Measurements from ENCODE around the gene CDH26.
A peak's percentile ranks its signal among the peaks of the same experiment; 100 is the strongest.
"Not testable (repeated sequence)": the region's sequence is repeated elsewhere in the genome, so short reads cannot be mapped to it uniquely, and the experiment has no call there.

The CDH26 gene

GRCh38 chr20:60011512-60012507 is 53.6 kb downstream of the CDH26 start:
- no peak for DNase-seq

DNA sequence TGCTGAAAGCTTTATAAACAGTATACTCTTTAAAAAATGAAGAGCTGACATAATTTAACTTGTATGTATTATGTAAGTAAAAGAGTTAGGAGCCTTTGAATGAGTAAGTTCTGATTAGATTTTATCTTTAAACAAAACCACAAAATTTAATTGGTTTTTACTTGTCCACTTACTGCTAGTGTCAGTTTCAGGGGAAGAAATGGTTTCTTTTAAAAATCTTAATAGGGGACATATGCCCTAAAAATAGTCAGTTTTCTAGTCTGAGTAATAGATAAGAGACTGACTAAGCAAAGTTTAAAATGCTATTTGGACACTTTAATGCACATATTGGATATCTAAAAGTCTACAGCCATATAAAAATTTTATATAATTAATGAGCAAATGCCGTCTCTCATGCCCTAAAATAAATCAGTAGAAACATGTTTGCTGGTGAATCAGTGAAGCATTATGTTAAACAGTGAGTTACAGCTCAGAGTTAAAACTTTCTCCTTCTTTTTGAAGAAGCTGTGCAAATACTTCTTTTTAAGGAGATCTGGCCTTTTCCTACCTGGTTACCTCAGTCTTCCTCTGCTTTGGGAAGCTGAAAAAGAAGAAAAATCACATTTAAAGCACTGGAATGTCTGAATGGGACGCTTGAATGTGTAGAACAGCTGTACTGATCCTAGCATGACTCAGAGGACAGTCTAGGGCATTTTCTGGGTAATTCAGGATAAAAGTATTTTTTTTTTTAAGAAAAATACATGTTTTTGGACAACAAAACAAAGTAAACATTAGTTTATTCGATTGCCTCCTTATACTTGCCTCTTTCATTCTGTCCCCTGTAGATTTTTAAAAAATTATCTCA is 55.3 kb downstream of the CDH26 start:
- DNase-seq = no peak

GRCh38 chr20:60016406-60016805 is 58.2 kb downstream of the CDH26 start:
- no peak for DNase-seq

- no peak for DNase-seq
Observed at GRCh38 chr20:60020251-60020650, 62.0 kb downstream of the CDH26 start.

DNA sequence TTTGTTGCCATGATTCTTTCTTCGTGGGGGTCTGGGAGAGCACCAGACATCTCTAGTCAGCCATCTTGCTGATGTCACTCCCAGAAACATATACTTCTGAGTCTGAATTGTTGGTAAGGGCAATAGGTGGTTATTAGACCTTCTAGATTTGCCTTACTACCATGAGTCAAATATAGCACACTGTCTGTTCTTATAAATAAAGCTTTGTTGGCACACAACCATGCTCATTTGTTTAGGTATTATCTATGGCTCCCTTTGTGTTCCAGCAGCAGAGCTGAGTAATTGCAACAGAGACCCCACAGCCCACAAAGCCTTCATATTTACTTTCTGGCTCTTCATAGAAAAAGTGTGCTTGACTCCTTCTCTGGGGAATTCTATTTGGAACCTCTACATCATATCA is 62.9 kb downstream of the CDH26 start:
- no peak for DNase-seq

GRCh38 chr20:60022849-60023248 is 64.6 kb downstream of the CDH26 start:
- DNase-seq = no peak

GRCh38 chr20:60024245-60024644 is 66.0 kb downstream of the CDH26 start:
- DNase-seq = no peak

DNA sequence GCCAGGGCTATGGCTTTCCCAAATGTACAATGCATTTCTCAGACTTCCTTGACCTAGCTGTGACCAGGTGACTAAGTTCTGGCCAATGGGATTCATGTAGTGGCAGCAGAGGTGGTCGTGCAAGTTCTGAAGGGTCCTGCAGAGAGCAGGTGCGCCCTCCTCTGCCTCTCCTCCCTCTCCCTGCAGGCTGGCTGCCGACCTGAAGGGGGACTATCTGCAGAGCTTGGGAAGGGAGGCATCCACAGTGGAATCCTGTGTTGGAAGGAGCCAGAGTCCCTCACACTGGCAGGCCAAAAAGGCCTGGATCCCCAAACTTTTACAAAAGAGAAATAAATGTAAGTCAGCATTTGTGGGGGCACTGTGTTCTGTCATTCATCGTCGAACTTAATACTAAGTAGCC is 66.6 kb downstream of the CDH26 start:
- no peak for DNase-seq

- no peak for DNase-seq
Observed at GRCh38 chr20:60026010-60026409, 67.8 kb downstream of the CDH26 start.

GRCh38 chr20:60030471-60030870 is 72.2 kb downstream of the CDH26 start:
- DNase-seq = no peak

DNA sequence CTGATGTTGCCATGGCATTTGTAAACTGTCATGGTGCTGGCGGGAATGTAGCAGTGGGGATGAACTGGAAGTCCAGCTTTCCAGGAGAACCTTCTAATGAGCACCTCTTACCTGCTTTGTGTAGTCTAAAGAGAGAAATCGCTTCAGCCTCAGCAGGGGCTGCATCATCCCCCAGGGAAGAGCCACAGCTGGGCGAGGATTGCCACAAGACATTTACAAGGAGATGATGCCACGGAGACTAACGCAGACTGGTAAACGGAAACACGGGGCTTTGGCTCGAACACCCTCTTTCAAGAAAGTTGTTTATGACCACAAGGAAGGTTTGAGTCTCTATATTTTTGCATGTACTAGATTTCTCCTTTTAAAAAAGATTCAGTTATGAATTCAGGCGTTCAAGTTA is 72.9 kb downstream of the CDH26 start:
- DNase-seq = no peak

DNA sequence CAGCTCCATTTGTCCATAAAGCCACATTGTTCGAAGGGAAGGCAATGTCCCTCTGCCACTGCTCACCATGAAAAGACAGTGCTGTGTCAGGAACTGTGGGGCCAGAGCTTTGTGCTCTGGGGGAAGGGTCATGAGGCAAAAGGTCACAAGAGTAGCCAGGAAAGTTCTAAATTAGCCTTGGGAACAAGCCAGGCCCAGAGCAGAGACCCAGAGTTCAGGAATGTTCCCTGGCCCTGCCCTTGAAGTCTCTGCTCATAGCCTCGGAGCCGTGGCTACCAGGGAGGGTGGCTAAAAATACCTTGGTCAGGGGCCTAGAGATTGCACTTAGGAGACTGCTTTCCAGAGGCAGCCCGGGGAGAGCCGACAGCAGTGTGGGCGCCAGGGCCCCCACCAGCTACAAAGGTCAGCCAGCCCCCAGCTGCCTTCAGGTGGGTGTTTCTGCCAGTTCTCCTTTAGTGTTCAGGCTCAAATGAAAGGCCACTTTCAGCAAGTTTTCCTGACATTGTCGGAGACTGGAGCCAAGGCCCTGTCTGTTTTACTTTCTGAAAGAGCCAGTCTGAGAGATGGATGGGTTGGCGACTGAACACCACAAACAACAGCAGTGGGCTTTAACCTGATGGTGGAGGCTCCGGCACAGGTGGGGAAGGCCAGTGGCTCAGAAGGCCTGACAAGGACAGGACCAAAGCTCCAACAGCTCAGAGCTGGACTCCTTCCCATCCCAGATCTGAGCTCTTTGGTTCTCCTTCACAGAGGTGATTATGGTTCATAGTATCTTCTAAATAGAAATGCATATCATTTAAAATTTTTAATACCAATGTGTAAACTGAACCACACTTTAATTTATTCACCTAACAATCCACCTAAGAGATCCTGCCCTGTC is 76.2 kb downstream of the CDH26 start:
- DNase-seq = peak in 10 of 56 donors; percentile 8 to 52 (median 20)

GRCh38 chr20:60035486-60035885 is 77.3 kb downstream of the CDH26 start:
- DNase-seq = no peak

DNA sequence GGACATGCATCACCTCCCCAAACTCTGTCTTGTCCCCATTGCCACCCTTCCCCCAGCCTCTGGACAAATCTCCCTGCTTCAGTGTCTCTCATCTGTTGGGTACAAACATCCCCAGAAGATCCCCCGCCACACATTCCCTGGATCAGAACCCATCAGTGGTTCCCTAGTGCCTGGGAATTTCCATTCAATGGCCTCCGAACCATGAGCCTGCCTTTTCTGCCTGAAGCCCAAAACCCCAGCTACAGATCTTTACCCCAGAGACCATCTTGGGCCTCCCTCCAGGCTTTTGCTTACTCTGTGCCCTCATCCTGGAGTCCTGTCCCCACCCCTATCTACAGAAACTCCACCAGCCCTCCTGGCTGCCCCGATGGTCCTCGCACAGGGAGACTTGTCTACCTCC is 78.1 kb downstream of the CDH26 start:
- no peak for DNase-seq

DNA sequence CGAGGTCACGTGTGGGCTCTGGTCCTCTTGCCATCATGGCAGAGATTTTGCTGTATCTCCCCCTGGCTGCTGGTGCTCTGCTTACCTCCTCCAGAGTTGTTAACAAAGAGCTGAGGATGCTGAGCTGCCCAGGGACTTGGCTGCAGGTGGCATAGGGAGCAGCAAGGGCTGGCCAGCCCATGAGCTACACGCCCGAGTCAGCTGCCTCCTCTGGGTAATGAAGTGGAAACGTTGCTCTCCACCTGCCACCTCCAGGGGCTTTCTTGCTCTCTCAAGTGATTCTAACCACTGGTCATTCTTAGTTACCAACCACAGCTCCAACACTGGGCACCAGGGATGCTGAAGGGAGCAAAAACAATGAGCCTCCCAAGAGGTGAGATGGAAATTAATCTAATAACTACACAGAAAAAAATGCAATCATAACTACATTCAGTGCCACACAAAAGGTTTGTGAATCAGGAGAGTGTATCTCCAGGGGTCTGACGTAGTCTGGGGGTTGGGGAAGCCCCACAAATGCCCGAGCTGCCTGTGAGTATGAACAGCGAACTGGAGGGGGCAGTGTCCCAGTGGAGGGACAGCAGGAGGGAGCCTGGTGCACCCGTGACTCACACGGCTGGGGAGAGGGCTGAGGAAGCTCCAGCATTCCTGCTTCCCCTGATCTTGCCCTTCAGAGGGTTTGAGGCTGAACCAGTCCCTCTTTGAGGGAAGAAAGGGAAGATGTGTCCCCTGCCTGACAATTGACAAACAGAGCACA is 78.7 kb downstream of the CDH26 start:
- DNase-seq = no peak

DNA sequence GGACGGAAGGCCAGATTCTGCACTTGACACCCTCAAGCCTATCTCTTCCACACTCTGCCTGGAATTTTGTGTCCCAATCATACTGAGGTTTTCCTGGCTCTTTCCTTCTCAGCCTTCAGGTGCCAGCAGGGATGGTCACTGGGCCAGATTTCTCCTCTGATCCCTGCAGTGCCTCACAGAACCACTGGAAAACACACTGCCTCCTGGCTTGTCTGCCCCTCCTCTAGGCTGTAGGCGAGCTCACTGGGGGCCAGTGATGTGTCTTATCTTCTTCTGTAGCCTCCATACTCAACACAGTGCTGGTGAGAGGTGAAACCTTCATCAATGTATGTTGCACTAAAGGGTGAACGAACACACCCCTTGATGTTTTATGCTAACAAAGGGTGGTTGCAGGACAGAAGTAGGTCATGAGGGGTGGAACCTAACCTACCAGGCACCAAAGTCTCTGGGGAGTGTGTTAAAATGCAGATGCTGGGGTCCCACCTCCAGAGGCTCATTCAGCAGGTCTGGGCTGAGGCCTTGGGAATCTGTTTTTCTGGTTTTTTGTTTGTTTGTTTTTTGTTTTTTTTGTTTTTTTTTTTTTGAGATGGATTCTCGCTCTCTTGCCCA is 80.3 kb downstream of the CDH26 start:
- no peak for DNase-seq

- DNase-seq = no peak
Observed at GRCh38 chr20:60039526-60039925, 81.3 kb downstream of the CDH26 start.

DNA sequence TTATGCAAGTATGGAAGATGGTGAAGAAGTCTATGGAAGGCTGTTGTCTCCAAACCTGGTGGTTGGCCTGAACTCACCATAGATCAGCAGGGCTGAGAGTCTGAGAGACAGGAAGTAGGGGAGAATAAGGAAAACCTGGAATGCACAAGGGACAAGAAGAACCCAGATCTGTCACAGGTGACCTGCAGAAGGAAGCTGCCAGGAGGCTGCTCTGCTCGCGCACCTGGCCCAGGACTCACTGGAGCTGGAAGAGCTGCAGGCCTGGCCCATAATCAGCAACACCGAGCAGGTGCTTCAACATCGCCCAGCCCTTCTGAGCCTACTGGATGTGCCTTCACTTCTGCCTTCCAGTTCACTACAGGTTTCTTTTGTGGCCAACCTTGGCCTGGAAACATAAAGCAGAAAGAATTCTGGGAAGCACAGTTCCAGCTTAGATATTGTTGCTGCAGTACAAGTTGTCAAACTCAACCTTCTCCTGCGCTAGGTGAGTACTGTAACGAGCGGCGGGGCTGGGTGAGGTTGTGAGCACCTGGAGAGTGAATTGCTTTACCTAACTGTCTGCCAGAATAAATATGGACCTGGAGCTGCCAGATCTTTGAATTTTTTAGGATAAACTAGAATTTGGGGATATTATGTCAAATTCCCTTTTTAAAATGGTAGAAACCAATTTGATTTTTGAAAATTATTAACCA is 82.4 kb downstream of the CDH26 start:
- no peak for DNase-seq

GRCh38 chr20:60041436-60042165 is 83.4 kb downstream of the CDH26 start:
- not testable (repeated sequence) for DNase-seq

Measured in nucleus accumbens (tissue), 56 donors.